Osteoblast (primary cell): Measurements from ENCODE around the gene CLEC4F. TPM values are rescaled to one million over a fixed set of nuclear protein-coding genes. Genes with fewer than 3 reads are reported as not detected.

Experiments
- DNase-seq: peaks from one replicate; pipeline ENCODE4 v3.0.0; 2011; ENCODE audit warnings: low spot score, mixed read lengths; ENCODE audit not compliant: insufficient read length; ENCODE audit errors: missing footprints
- H2AFZ ChIP-seq: 2 replicates; pipeline ENCODE4 v1.6.0; 2011; ENCODE audit warnings: mild to moderate bottlenecking, low read length
- H3K27ac ChIP-seq: 2 replicates; pipeline ENCODE4 v1.5.1; 2011; ENCODE audit warnings: mild to moderate bottlenecking, low read depth, low read length, moderate library complexity
- H3K27me3 ChIP-seq: 2 replicates; pipeline ENCODE4 v1.6.0; 2012; ENCODE audit warnings: mild to moderate bottlenecking, control low read depth, inconsistent platforms, low read length, moderate library complexity; ENCODE audit not compliant: insufficient read depth
- H3K36me3 ChIP-seq: 2 replicates; pipeline ENCODE4 v1.5.1; 2011; ENCODE audit warnings: mild to moderate bottlenecking, low read length, control low read depth, moderate library complexity; ENCODE audit not compliant: insufficient read depth
- H3K4me1 ChIP-seq: 2 replicates; pipeline ENCODE4 v1.5.1; 2011; ENCODE audit warnings: mild to moderate bottlenecking, low read length, control low read depth, moderate library complexity; ENCODE audit not compliant: insufficient read depth
- H3K4me2 ChIP-seq: 2 replicates; pipeline ENCODE4 v1.6.0; 2011; ENCODE audit warnings: mild to moderate bottlenecking, low read length; ENCODE audit not compliant: insufficient read depth
- H3K4me3 ChIP-seq: fragments of 200-600 bp; sonication (generic); 3 replicates; pipeline ENCODE4 v1.5.1; 2012; ENCODE audit warnings: mild to moderate bottlenecking, low read length, inconsistent platforms; ENCODE audit not compliant: insufficient read depth
- H3K79me2 ChIP-seq: 2 replicates; pipeline ENCODE4 v1.6.0; 2012; ENCODE audit warnings: mild to moderate bottlenecking, low read length, control low read depth, inconsistent platforms; ENCODE audit not compliant: insufficient read depth
- H3K9me3 ChIP-seq: 2 replicates; pipeline ENCODE4 v1.5.1; 2011; ENCODE audit warnings: low read depth, low read length, control low read depth
- H4K20me1 ChIP-seq: 2 replicates; pipeline ENCODE4 v1.6.0; 2012; ENCODE audit warnings: mild to moderate bottlenecking, low read length, control low read depth; ENCODE audit not compliant: insufficient read depth
- CTCF ChIP-seq: IDR thresholded peaks from 2 replicates; pipeline ENCODE4 v1.5.1; 2011; ENCODE audit warnings: mild to moderate bottlenecking, low read depth, low read length, moderate library complexity; ENCODE audit errors: extremely low read depth
- total RNA-seq: library from RNA; depleted of rRNA; stranded (reverse); fragments of >200 nt; gene quantifications from 2 replicates; pipeline ENCODE4 v1.2.3, GENCODE V29; 2012

The CLEC4F gene
- total RNA-seq, 1 donor = not detected

GRCh38 chr2:70776266-70776665 lies 44.1 kb downstream of the CLEC4F start:
- no peak for DNase-seq
- Histone ChIP-seq H3K27me3 (peaks cover 36% of the 10 kb centered on the region), H3K27ac (no peak overlapping the region), H3K79me2 (no peaks in the 10 kb centered on the region), H3K4me2 (no peak overlapping the region), H3K9me3 (no peaks in the 10 kb centered on the region), H4K20me1 (no peaks in the 10 kb centered on the region), H3K4me3 (no peak overlapping the region), H3K4me1 (no peaks in the 10 kb centered on the region), H3K36me3 (no peaks in the 10 kb centered on the region), H2AFZ (no peak overlapping the region)
- no peak for TF ChIP-seq CTCF

GRCh38 chr2:70775141-70775540 lies 45.3 kb downstream of the CLEC4F start:
- no peak for DNase-seq
- H3K4me2 ChIP-seq = no peak overlapping the region

DNA sequence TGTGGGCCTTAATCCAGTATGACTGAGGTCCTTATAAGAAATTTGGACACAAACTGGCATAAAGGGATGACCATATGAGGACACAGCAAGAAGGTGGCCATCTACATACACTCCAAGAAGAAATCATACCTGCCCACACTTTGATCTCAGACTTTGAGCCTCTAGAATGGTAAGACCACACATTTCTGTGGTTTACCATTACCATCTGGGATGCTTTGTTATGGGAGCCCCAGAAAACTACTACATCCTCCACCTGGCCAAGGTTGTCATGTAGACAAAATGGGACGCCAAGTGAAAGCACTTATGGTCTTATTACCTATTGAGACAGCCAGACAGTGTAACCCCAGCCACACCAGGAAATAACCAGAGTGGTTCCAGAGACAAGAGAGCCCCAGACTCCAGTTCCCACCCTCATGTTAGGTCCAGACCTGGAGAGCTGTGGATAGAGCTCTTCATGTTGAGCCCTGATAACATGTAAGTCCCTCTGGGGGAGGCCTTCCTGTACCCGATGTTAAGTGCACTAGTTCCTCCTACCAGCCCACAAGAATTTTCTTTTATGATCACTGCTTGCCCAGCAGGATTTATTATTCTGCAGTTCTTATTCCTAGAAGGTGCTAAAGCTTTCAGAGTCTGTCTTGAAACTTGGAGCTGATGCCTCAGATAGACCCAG lies 47.8 kb downstream of the CLEC4F start:
- Histone ChIP-seq H3K4me3 (no peak overlapping the region), H3K36me3 (no peaks in the 10 kb centered on the region), H3K4me1 (no peaks in the 10 kb centered on the region), H2AFZ (no peak overlapping the region), H3K4me2 (no peak overlapping the region), H3K27me3 (peaks cover 56% of the 10 kb centered on the region), H3K27ac (no peak overlapping the region), H3K9me3 (no peaks in the 10 kb centered on the region), H4K20me1 (no peaks in the 10 kb centered on the region), H3K79me2 (no peaks in the 10 kb centered on the region)
- no peak for TF ChIP-seq CTCF
- DNase-seq = no peak

More at GRCh38 chr2:70775141-70775540, 45.3 kb downstream of the CLEC4F start:
- no peaks in the 10 kb centered on the region for H3K79me2 ChIP-seq
- H3K27me3 ChIP-seq = peaks cover 42% of the 10 kb centered on the region
- H3K4me1 ChIP-seq = no peaks in the 10 kb centered on the region
- H3K4me3 ChIP-seq = no peak overlapping the region
- no peak overlapping the region for H2AFZ ChIP-seq
- H4K20me1 ChIP-seq = no peaks in the 10 kb centered on the region
- H3K36me3 ChIP-seq = no peaks in the 10 kb centered on the region
- no peaks in the 10 kb centered on the region for H3K9me3 ChIP-seq
- H3K27ac ChIP-seq = no peak overlapping the region
- no peak for TF ChIP-seq CTCF

- Histone ChIP-seq H3K27me3 (peaks cover 65% of the 10 kb centered on the region), H3K36me3 (no peaks in the 10 kb centered on the region), H3K79me2 (no peaks in the 10 kb centered on the region), H3K4me3 (no peak overlapping the region), H3K9me3 (no peaks in the 10 kb centered on the region), H3K4me1 (no peaks in the 10 kb centered on the region), H2AFZ (no peak overlapping the region), H4K20me1 (no peaks in the 10 kb centered on the region), H3K27ac (no peak overlapping the region), H3K4me2 (no peak overlapping the region)
- no peak for DNase-seq
- no peak for TF ChIP-seq CTCF
These were observed 49.0 kb downstream of the CLEC4F start for GRCh38 chr2:70771446-70771845.
